Measurements from ENCODE around the gene CD63.

DNA sequence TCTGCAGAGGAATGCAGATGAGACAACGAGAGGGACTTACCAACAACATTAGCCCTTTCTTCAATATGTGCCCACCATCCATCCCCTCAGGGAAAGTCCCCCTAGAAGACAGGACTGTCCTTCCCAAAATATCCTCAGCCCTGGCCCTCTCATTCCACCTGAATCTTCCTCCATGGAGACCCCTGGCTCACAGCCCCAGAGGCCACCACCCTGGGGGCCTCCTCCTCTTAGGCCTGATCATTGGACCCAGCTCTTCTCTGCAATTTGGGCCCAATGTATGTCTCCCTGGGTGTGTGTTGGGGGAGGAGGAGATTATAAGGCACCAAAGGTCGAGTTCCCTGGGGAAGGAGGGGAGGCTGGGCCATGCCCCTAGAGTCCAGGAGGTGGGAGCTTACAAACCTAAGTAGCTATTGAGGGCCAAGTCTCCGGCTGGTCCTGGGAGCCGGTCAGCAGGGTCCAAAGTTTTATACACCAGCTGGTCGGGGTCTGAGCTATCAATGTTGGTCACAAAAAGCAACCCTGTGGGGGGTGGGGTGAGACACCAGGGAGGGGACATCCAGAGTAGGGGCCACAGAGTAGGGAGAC is 29.2 kb downstream of the CD63 start:
- TF ChIP-seq, protein P1, sequence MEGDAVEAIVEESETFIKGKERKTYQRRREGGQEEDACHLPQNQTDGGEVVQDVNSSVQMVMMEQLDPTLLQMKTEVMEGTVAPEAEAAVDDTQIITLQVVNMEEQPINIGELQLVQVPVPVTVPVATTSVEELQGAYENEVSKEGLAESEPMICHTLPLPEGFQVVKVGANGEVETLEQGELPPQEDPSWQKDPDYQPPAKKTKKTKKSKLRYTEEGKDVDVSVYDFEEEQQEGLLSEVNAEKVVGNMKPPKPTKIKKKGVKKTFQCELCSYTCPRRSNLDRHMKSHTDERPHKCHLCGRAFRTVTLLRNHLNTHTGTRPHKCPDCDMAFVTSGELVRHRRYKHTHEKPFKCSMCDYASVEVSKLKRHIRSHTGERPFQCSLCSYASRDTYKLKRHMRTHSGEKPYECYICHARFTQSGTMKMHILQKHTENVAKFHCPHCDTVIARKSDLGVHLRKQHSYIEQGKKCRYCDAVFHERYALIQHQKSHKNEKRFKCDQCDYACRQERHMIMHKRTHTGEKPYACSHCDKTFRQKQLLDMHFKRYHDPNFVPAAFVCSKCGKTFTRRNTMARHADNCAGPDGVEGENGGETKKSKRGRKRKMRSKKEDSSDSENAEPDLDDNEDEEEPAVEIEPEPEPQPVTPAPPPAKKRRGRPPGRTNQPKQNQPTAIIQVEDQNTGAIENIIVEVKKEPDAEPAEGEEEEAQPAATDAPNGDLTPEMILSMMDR (IDR thresholded peaks at IDR 0.05; ENCODE audit: low read length), result no peak
- TF ChIP-seq EZH2 (IDR thresholded peaks at IDR 0.05; ENCODE audit: borderline replicate concordance, low read length), result no peak
